ENCODE data around the gene SWT1. TPM values are rescaled to one million over a fixed set of nuclear protein-coding genes. Genes with fewer than 3 reads are reported as not detected.
"Not testable (repeated sequence)": the region's sequence is repeated elsewhere in the genome, so short reads cannot be mapped to it uniquely, and the experiment has no call there.

The SWT1 gene
- total RNA-seq, 2 experiments from 2014 or later, result 4.1 to 5.3 TPM

GRCh38 chr1:185232874-185233273 is 75.9 kb downstream of the SWT1 start:
- DNase-seq, result no peak
- no peaks in the 10 kb centered on the region for H3K27me3 ChIP-seq (ENCODE audit: control insufficient read depth in 1 of 2, insufficient read depth in 2 of 2, low read length in 2 of 2)
- ChIA-PET POLR2A (no interaction called here), CTCF (no interaction called here)
- TF ChIP-seq CTCF (IDR thresholded peaks at IDR 0.05), result no peak
- no peaks in the 10 kb centered on the region for H3K27me3 Mint-ChIP-seq
- no peak overlapping the region for H3K4me3 Mint-ChIP-seq
- ATAC-seq (ENCODE audit: poor library complexity), result no peak
- H3K4me1 Mint-ChIP-seq (ENCODE audit: low read depth), result no peaks in the 10 kb centered on the region
- H3K9me3 Mint-ChIP-seq, result no peaks in the 10 kb centered on the region
- H3K9me3 ChIP-seq (ENCODE audit: control insufficient read depth in 1 of 2, insufficient read depth in 1 of 2, low read length in 2 of 2), result no peaks in the 10 kb centered on the region
- no peak overlapping the region for H3K27ac ChIP-seq (ENCODE audit: low read depth in 1 of 2, low read length in 2 of 2)
- H3K27ac Mint-ChIP-seq, result no peak overlapping the region
- H3K4me3 ChIP-seq (ENCODE audit: low read length), result no peak overlapping the region
- no peaks in the 10 kb centered on the region for H3K4me1 ChIP-seq (ENCODE audit: insufficient read depth, low read length)
- H3K36me3 ChIP-seq (ENCODE audit: insufficient read depth, low read length), result no peaks in the 10 kb centered on the region
- peaks cover 19% of the 10 kb centered on the region for H3K36me3 Mint-ChIP-seq (ENCODE audit: low read depth)
- intact Hi-C loops (cut with DNase I, micrococcal nuclease), result no loop called here

- Mint-ChIP-seq H3K4me1 (ENCODE audit: low read depth) (peaks cover 10% of the 10 kb centered on the region), H3K36me3 (ENCODE audit: low read depth) (peaks cover 13% of the 10 kb centered on the region)
- ATAC-seq (ENCODE audit: poor library complexity); H3K9me3 Mint-ChIP-seq; DNase-seq; H3K27me3 Mint-ChIP-seq; H3K27ac ChIP-seq (ENCODE audit: low read depth in 1 of 2, low read length in 2 of 2); H3K4me1 ChIP-seq (ENCODE audit: insufficient read depth, low read length); H3K4me3 Mint-ChIP-seq; H3K27ac Mint-ChIP-seq; H3K36me3 ChIP-seq (ENCODE audit: insufficient read depth, low read length); H3K27me3 ChIP-seq (ENCODE audit: control insufficient read depth in 1 of 2, insufficient read depth in 2 of 2, low read length in 2 of 2); CTCF ChIA-PET; intact Hi-C loops (cut with DNase I, micrococcal nuclease); H3K4me3 ChIP-seq (ENCODE audit: low read length); H3K9me3 ChIP-seq (ENCODE audit: control insufficient read depth in 1 of 2, insufficient read depth in 1 of 2, low read length in 2 of 2); POLR2A ChIA-PET: not testable (repeated sequence)
These were observed 77.2 kb downstream of the SWT1 start for GRCh38 chr1:185234183-185234582.

- not testable (repeated sequence) for H3K27ac ChIP-seq (ENCODE audit: low read depth in 1 of 2, low read length in 2 of 2); H3K27ac Mint-ChIP-seq; H3K9me3 Mint-ChIP-seq; H3K9me3 ChIP-seq (ENCODE audit: control insufficient read depth in 1 of 2, insufficient read depth in 1 of 2, low read length in 2 of 2); ATAC-seq (ENCODE audit: poor library complexity); H3K36me3 ChIP-seq (ENCODE audit: insufficient read depth, low read length); H3K4me1 ChIP-seq (ENCODE audit: insufficient read depth, low read length); H3K27me3 Mint-ChIP-seq; H3K4me3 ChIP-seq (ENCODE audit: low read length); DNase-seq; H3K4me3 Mint-ChIP-seq; H3K36me3 Mint-ChIP-seq (ENCODE audit: low read depth); H3K27me3 ChIP-seq (ENCODE audit: control insufficient read depth in 1 of 2, insufficient read depth in 2 of 2, low read length in 2 of 2)
- intact Hi-C loops (cut with DNase I, micrococcal nuclease), result loop anchor here in 1 of 2 experiments (5.0 kb wide), 3 partner anchors 80 to 445 kb away; partner anchors contain the start of gene IVNS1ABP
- ChIA-PET POLR2A (interaction anchor here (4.4 kb wide), 1 partner anchor 80 kb away, joined by 69 read pairs; the partner anchor contains the start of gene IVNS1ABP), CTCF (interaction anchor here (2.2 to 3.3 kb wide), 2 partner anchors 80 to 358 kb away, joined by 9 to 13 read pairs; partner anchors contain the start of gene IVNS1ABP)
- peaks cover 30% of the 10 kb centered on the region for H3K4me1 Mint-ChIP-seq (ENCODE audit: low read depth)
These were observed 80.2 kb downstream of the SWT1 start for GRCh38 chr1:185237176-185237575.

GRCh38 chr1:185237661-185238060 is 80.7 kb downstream of the SWT1 start:
- no peak overlapping the region for H3K27ac Mint-ChIP-seq
- Histone ChIP-seq H3K36me3 (ENCODE audit: insufficient read depth, low read length) (no peaks in the 10 kb centered on the region), H3K4me3 (ENCODE audit: low read length) (no peak overlapping the region), H3K9me3 (ENCODE audit: control insufficient read depth in 1 of 2, insufficient read depth in 1 of 2, low read length in 2 of 2) (no peaks in the 10 kb centered on the region), H3K4me1 (ENCODE audit: insufficient read depth, low read length) (no peaks in the 10 kb centered on the region), H3K27me3 (ENCODE audit: control insufficient read depth in 1 of 2, insufficient read depth in 2 of 2, low read length in 2 of 2) (no peaks in the 10 kb centered on the region), H3K27ac (ENCODE audit: low read depth in 1 of 2, low read length in 2 of 2) (no peak overlapping the region)
- intact Hi-C loops (cut with DNase I, micrococcal nuclease), result loop anchor here (1.0 to 5.0 kb wide), 5 partner anchors 80 to 457 kb away; partner anchors contain the start of gene IVNS1ABP (in 1 of the 2)
- ChIA-PET POLR2A (interaction anchor here (0.8 to 4.4 kb wide), 6 partner anchors 14 to 443 kb away, joined by 3 to 69 read pairs (median 14); partner anchors contain the start of gene IVNS1ABP), CTCF (interaction anchor here (0.7 to 3.3 kb wide), 7 partner anchors 54 to 458 kb away, joined by 3 to 13 read pairs (median 3); partner anchors contain the start of gene IVNS1ABP)
- no peak overlapping the region for H3K4me3 Mint-ChIP-seq
- DNase-seq (no peak), ATAC-seq (ENCODE audit: poor library complexity) (no peak)
- H3K36me3 Mint-ChIP-seq (ENCODE audit: low read depth), result peaks cover 2% of the 10 kb centered on the region
- no peaks in the 10 kb centered on the region for H3K9me3 Mint-ChIP-seq
- no peaks in the 10 kb centered on the region for H3K27me3 Mint-ChIP-seq
- no peak for TF ChIP-seq CTCF (IDR thresholded peaks at IDR 0.05)
- peaks cover 30% of the 10 kb centered on the region for H3K4me1 Mint-ChIP-seq (ENCODE audit: low read depth)
